NCI-H345 treated with DMSO at 0.1 percent for 48 hours (cell line): ENCODE data around the gene SMAGP.
"Not testable (repeated sequence)": the region's sequence is repeated elsewhere in the genome, so short reads cannot be mapped to it uniquely, and the experiment has no call there.

Experiments
- DNase-seq: peaks from one replicate; lab custom pipeline; 2025; ENCODE audit not compliant: unreplicated experiment; lab: John Stamatoyannopoulos, UW

The SMAGP gene

GRCh38 chr12:51227112-51227511, 43.1 kb downstream of the SMAGP start:
- not testable (repeated sequence) for DNase-seq

DNA sequence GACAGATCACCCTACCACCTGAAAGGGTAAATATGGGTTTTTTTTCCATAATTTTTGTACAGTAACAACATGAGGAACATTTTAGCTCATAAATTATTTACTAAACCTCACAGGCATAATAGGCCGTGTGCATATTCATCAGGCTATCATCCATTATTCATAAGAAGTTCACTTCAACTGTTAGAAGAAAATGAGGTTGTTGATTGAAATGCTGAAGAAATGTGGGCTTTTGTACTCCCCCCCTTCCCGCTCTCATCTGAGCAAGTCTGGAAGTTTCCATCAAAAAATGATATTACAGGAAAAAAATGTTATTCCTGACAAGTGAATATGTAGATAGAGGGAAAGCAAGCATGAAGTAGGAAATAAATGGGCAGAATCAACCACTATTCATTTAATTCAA, 44.4 kb downstream of the SMAGP start:
- DNase-seq: no peak

DNA sequence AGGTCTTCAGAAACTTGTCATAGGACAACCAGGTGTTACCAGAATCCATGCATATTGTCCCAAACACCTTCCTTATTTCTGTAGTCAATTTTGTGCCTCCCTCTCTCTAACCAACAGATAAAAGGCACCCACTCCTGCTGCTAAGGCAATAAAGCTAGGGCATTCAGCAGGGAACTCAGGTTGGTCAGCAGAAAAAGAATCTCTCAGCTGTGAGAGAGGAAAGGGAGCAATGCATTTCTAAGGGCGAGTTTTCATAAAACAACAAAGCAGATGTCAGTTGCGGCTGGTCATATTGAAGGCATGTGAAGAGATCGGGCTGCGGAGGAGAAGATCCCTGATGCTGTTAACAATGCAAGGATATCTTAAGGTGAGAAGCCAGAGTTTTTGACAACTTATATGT, 45.0 kb downstream of the SMAGP start:
- no peak for DNase-seq

- no peak for DNase-seq
Observed at GRCh38 chr12:51224625-51225024, 45.6 kb downstream of the SMAGP start.

DNA sequence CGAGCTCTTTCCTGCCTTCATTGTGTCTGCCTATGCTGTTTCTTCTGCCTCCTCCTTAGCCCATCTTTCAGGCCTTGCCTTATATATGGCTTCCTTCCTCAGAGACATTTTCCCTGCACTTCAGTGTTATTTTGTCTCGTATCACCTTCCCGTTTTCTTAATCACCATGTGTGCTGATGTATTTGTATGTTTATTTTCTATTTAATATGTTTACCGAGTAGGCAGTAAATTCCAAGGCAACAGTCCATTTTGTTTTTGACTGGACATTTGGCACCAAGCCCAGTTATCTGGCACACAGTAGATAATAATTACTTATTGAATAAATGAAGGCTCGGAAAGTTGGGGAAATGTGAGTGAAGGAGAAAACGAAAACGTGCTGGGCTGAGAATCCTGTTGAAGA, 47.8 kb downstream of the SMAGP start:
- DNase-seq: no peak

- DNase-seq: not testable (repeated sequence)
Observed at GRCh38 chr12:51219857-51220256, 50.4 kb downstream of the SMAGP start.

DNA sequence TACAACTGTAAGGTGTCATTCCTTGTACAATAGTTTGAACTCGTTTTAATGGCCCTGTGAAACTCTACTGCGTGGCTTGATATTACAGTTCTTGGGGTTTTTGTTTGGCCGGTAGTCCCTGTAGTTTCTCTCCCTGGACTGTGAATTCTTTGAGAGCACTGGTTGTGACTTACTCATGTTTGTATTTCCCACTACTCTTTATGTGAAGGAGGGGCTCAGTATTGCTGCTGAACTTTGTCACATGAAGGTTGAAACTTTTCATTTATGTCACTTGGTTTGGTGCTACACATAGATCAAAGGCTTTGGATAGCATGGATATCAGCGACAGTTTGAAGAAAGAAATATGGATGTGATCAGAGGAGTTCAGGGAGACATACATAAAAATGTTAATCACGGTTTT, 50.9 kb downstream of the SMAGP start:
- no peak for DNase-seq

- no peak for DNase-seq
Observed at GRCh38 chr12:51218607-51219161, 51.5 kb downstream of the SMAGP start.

DNA sequence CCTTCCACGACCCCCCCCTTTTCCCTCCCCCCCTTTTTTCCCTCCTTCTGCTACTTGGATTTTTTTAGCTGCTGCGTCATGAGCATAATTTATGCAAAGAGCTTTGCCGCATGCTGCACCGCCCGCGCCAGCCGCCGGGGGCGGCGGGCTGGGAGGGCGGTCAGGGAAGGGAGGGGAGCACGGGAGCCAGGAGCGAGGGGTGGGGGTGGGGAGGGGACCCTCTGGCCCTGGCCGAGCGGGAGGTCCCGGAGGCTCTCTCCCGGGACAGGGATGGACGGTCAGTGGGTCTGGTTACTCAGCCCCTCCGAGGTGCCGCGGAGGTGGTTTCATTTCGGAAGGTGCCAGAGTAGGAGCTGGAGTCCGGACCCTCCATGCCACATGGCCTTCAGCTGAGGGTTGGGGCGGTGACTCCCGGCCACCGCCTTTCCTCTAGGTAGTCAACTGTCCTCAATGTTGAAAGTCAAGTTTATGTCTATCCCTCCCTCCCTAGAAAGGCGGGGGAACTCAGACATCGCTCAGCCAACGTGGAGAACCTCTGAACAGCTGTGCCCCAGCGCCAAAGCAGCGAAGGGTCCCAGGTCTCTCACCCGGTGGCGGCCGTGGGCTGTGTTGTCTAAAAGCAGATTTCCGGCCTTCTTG, 52.1 kb downstream of the SMAGP start, which contains the start of gene POU6F1:
TSS of gene POU6F1 (minus strand) at position 95 of the 639 bp plus-strand sequence. CDS start 11,226 bp downstream, outside the sequence.
- DNase-seq: no peak

GRCh38 chr12:51217133-51217967, 52.9 kb downstream of the SMAGP start:
- no peak for DNase-seq

GRCh38 chr12:51216642-51217041, 53.6 kb downstream of the SMAGP start:
- no peak for DNase-seq

GRCh38 chr12:51214895-51215294, 55.3 kb downstream of the SMAGP start:
- DNase-seq: no peak

DNA sequence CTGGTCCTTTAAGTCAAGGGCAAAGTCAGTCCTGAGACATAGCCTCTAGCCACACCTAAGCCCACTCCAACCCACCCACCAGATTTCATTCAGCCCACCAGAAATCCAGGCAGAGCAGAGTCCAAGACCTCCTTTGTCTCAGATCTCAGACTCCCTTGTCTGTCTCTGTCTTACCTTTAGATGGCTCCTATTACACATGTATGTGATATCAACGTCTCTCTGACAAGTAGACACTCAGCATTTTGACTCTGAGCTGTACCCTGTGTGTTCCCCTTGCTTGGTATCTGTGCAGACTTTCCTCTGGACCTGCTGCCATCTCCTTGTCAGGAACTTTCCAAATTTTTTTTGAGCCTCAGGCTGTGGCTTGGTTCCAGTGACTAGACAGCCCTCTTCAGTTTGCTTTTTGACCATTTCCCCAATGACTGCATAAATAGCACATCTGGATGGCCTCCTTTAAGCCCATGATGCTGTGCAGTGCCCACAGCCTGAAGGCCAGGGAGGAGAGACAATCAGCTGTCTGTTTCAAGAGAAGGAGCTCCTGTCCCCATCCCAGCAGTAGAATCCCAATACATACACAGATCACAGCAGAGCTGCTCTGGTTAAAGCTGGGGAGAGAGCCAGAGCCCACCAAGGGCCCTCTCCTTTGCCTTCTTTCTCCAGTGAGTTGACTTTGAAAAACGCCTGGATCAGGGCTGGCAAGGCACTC, 59.4 kb downstream of the SMAGP start:
- no peak for DNase-seq

DNA sequence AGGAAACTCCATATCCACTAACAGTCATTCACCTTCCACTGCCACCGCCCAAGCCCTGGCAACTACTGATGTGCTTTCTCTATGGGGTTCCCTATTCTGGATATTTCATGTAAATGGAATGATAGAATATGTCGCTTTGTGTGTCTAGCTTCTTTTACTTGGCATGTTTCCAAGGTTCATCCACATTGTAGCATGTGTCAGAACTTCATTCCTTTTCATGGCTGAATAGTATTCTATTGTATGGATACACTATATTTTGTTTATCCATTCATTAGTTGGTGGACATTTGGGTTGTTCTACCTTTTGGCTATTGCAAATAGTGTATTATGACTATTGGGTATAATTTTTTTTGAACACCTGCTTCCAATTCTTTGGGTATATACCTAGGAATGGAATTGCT, 61.0 kb downstream of the SMAGP start:
- DNase-seq: no peak

DNA sequence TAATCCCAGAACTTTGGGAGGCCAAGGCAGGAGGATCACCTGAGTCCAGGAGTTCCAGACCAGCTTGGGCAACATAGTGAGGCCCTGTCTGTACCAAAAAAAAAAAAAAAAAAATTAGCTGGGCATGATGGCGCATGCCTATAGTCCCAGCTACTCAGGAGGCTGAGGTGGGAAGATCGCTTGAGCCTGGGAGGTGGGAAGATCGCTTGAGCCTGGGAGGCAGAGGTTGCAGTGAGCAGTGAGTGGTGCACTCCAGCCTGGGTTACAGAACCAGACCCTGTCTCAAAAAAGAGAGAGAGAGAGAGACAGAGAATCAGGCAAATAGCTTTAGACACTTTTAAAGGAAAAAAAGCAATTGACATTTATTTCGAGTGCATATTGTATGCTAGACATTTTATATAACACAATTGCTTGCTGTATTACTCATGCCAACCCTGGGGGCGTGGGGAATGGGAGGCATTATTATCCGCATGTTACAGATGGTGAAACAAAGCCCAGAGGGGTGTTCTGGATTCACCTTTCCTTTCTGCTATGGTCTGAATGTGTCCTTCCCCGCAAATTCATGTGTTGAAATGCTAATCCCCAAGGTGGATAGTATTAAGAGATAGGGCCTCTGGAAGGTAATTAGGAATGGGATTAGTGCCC, 62.1 kb downstream of the SMAGP start:
- no peak for DNase-seq

DNA sequence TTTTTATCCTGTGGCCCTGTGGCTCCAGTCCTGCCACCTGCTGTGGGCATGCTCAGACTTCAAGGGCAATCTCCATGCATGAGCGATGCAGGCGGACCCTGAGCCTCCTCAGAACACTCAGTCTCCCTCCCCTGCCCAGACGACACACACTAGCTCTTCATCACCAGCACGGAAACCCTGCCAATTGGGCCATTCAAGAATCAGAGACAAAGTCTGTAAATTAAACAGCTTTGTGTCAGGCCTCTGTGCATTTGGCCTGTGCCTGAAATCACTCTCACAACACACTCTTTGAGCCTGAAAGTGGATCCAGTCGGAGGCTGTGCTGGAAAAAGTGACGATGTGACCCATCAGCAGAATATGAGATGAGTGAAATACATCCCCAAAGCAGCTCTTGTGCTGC, 64.9 kb downstream of the SMAGP start:
- no peak for DNase-seq

DNA sequence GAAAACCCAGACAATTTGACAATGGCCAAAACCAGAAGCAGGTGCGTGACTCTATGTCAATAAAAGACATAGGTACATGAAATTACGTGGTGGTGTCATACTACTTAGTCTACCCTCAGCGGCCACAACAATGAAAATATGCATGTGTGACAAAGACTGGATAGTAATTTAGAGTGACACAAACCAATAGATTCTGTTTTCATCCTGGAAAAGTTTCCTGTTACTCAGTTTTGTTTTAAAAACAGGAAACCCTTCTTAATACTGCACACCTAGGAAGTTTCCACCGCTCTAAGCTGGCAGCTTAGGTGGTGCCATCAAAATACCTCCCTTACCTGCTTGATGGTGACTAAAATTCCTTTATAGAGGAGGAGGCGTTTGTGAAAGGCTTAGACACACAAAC, 67.5 kb downstream of the SMAGP start:
- no peak for DNase-seq

DNA sequence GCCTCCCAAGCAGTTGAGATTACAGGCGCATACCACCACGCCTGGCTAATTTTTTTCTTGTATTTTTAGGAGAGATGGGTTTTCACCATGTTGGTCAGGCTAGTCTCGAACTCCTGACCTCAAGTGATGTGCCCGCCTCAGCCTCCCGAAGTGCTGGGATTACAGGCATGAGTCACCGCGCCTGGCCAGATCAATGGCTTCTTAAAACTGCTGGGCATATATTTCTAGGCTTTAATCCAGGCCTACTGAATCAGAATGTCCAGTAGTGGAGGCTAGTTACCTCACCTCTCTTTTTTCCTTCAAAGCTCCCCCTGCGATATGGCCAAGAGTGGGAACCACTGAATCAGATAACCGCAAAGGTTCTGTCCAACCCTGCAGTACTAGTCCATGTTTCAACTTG, 69.4 kb downstream of the SMAGP start:
- no peak for DNase-seq

- DNase-seq: no peak
Observed at GRCh38 chr12:51200156-51200555, 70.1 kb downstream of the SMAGP start.

- no peak for DNase-seq
Observed at GRCh38 chr12:51199366-51199945, 70.8 kb downstream of the SMAGP start.
